HTERT RPE-1 (cell line): ENCODE data around the gene CCNYL1.
"Not testable (repeated sequence)": the region's sequence is repeated elsewhere in the genome, so short reads cannot be mapped to it uniquely, and the experiment has no call there.

Source experiments
- in situ Hi-C: fragments of 300-500 bp; cut with MboI; formaldehyde crosslinking; loops from 4 replicates; pipeline ENCODE4 v1.14.3; 2020; ENCODE audit warnings: low sequenced_read_pairs

Gene CCNYL1

DNA sequence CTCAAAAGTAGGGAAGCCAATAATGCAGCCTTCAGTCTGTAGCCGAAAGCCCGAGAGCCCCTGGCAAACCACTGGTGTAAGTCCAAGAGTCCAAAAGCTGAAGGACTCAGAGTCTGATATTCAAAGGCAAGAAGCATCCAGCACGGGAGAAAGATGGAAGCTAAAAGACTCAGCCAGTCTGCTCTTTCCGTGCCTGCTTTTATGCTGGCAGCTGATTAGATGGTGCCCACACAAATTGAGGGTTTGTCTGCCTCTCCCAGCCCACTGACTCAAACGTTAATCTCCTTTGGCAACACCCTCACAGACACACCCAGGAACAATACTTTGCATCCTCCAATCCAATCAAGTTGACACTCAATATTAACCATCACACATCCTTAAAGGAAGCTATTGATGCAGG is 14.5 kb upstream of the CCNYL1 start:
- in situ Hi-C loops, result not testable (repeated sequence)

DNA sequence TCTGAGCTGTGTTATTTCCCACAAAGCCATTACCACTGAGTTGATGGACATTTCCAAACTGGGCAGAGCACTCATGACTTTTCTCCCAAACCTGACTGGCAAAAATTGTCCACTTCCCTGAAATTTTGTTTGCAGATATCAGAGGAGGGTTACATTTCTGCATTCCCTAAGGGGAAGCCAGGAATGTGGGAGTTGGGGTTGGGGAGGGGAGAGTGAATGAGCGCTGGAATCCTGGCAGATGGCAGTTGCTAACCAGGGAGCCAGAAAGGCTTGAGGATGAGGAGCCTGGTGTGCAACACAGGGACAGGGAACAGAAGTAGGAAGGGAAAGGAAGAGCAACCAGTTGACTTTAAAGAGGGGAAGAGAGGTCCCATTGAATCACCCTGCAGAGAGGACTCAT is 14.0 kb upstream of the CCNYL1 start:
- in situ Hi-C loops, result no loop called here

DNA sequence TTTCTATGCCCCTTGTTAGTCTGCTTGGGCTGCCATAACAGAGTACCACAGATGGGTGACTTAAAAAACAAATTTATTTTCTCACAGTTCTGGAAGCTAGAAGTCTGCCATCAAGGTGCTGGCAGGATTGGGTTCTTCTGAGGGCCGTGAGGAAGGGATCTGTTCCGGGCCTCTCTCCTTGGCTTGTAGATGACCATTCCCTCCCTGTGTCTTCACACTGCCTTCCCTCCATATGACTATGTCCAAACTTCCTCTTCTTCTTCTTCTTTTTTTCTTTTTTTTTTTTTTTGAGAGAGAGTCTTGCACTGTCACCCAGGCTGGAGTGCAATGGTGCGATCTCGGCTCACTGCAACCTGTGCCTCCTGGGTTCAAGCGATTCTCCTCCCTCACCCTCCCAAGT is 13.1 kb upstream of the CCNYL1 start:
- in situ Hi-C loops, result no loop called here

DNA sequence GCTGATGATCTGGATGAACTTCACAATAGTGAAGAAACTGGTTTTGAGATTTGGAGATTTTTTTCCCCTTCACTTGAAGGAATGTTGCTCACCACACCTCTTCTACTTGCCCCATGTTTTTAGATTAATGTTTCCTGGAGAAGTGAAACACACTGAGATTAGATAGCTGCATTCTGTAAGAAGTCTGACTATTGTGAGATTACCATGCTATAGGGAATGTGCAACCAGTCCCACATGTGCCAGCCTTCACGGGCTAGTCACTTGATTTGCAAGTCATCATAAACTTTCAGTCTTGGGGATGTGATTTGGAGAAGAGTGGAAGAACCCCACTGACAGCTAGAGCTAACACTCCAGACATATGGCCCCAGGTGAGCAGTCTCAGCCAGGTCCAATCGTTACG is 7.4 kb upstream of the CCNYL1 start:
- in situ Hi-C loops, result no loop called here

DNA sequence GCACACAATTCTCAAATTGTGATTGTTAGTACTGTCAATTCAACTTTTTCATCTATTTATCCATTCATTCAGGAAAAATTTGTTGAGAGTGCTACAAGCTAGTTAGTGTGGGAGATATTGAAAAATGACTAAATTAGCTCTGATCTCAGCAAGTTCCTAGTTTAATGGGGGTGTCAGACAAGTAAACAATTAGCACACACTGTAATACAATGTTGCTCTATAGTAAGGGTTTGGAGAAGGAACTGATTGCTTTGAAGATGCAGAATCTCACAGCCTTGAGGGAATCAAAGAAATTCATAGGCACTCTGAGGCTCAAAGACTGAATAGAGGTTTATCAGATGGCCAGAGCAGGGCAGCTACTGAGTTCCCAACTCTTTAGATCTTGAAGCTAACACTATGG is 6.8 kb upstream of the CCNYL1 start:
- in situ Hi-C loops, result no loop called here

DNA sequence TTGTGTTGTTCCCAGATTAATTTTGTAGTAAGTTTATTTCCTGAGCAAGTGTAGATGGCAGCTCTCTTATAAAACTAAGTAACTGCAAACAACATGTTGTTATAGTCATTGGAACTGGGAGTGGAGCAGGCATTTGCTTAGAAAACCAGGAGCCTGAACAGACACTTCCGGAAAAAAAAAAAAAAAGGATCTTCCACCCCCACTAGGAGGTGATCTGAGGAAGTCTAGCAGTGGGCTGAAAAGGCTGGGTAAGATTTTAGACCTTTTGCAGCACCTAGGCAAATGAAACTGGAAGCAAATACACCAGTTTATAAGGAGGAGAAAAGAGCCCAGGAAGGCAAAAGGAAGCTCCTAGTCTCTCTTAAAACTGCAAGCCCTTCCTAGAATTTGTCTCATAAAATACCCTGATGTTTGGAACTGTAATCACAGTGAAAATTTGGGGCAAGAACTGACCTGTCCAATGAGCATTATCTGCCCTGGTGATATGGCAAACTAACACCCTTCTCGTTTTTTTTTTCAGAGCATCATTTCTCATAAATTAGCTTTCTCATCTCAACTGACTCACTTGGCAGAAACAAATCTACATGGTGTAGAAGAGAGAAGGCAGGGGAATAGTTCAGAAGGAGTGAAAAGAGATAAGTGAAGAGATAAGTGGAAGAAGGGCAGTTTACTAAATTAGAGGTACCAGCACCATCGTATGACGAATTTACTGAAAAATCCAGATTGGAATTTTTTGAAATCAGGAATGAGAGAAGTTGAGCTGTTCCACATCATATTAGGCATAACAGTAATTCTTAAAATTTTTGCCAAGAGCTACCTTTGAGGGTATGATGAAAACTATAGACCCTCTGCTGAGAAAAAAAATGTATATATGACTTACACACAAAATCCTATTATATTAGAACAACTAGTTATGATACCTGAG is 4.2 kb upstream of the CCNYL1 start:
- in situ Hi-C loops, result no loop called here

DNA sequence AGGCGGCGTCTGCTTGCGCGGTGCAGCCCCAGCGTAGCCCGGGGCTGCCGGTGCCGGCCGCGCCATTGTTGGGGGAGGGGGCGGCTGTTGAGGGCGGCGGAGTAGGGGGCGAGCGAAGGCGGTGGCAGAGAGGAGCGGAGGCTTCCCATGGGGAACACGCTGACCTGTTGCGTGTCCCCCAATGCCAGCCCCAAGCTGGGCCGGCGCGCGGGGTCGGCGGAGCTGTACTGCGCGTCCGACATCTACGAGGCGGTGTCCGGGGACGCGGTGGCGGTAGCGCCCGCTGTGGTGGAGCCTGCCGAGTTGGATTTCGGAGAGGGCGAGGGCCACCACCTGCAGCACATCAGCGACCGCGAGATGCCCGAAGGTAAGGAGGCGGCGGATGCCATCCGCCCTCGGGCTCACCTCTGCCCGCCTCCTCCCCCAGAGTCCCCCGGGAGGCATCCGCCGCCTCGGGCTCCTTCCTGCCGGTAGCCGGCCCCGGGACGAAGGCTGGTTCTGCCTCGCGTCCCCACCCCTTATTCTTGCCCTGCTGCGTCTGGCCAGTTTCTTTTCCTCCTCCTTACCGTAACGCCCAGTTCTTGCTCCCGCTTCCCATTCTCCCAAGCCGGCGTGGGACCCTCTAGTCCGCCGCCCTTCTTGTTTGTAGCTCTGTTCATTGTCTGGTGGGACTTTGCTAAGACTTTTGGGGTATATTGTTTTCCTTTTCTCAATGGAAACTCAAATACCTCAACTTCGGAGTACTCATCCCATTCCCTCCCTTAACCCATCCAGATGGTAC is 500 bp downstream of the CCNYL1 start:
- in situ Hi-C loops, result no loop called here

DNA sequence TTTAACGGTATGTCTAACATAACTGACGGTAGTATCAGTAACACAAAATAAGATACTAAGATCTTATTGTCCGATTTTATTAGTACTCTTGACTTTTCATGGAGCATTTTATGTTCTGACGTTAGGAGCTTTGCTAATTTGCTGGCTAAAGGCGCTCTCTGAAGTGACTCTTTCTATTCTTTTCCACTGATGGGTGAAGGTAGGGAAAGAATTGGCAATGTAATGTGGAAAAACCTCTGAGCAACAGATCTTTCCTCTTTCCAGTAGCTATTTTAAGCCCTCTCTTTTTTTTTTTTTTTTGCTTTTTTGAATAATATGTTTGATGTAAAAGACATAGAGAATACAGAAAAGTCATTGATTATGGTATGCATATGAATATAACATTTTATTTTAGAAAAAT is 4.6 kb downstream of the CCNYL1 start:
- in situ Hi-C loops, result no loop called here

DNA sequence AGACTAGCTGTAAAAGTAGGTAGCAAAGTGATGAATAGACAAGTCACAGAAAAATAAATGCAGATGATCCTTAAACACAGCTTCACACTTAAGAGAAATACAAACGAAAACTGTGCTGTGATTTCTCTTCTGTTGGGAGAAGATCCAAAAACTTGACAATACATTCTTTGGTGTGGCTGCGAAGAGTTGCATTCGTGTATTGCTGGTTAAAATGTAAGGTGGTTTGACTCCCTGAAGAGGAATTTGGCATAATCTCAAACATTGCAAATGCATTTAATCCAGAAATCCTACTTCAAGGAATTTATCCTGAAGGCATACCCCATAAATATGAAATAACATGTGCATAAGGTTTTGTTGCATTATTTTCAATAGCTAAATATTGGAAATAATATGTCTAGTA is 7.1 kb downstream of the CCNYL1 start:
- in situ Hi-C loops, result no loop called here

DNA sequence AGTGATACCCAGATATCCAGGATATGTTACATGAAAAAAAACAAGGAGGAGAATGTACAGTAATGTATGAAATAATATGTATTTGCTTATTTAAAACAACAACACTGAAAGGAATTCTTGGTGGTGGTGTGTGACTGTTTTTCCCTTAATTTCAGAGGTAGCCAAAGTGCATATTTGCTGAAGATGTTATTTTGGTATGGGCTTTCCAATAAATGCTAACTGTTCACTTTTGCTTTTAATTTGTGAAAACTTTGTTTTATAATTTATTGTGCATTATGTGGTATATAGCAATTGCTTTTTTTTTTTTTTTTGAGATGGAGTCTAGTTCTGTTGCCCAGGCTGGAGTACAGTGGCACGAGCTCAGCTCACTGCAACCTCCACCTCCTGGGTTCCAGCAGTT is 7.6 kb downstream of the CCNYL1 start:
- in situ Hi-C loops, result no loop called here

DNA sequence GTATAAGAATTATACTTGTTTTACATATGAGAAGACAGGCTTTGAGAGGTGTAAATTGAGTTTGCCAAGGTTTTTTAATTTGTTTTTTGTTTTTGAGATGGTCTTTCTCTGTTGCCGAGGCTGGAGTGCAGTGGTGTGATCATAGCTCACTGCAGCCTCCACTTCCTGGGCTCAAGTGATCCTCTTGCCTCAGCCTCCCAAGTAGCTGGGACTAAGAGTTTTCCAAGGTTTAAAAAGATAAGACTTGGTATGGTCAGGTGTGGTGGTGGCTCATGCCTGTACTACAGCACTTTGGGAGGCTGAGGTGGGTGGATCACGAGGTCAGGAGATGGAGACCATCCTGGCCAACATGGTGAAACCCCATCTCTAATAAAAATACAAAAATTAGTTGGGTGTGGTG is 8.2 kb downstream of the CCNYL1 start:
- in situ Hi-C loops, result not testable (repeated sequence)

DNA sequence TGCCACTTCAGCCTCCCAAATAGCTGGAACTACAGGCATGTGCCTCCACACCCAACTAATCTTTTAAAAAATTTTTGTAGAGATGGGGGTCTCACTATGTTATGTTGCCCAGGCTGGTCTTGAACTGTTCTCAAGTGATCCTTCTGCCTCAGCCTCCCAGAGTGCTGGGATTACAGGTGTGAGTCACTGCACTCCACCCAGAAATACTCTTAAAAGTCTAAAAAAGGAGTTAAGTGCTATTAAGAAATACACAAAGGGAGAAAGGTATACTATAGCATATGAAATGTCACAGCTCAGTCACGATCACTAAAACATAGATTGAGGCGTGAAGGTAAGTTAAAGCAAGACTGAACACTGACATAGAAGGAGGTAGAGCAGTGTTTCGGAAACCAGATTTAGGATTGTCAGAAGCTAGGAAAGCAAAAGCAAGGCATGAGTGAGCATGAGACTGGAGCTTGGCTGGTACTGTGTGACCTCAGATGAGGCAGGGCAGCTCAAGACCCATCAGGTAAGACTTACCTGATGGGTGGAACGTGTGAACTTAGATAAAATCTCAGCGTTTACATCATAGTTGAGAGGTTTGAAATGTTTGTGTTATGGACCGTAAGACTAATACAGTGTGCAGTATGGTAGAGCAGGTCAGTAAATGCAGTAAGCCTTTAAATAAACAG is 9.2 kb downstream of the CCNYL1 start:
- in situ Hi-C loops, result no loop called here

DNA sequence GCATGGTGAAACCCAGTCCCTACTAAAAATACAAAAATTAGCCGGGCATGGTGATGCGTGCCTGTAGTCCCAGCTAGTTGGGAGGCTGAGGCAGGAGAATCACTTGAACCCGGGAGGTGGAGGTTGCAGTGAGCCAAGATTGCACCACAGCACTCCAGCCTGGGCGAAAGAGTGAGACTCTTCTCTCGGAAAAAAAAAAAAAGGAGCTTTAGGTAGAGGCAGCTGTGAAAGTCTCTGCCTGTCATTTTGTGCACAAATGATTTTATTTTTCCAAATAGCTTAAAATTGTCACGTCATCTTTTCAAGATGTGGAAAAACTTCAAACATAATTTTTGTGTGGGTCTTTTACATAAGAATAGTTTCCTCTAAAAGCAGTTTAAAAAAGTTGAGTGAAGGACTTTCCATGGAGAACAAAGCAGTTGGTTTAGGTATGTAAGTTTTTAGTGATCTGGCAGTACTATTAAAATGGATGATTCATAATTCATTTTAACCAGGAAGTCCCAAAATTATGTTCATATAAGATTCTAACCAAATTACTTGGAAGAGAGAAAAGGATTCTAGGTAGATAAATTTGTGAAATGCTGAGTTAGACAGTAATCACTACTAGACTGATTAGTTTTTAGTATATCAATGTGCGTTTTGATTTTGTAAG is 11.5 kb downstream of the CCNYL1 start:
- in situ Hi-C loops, result no loop called here

DNA sequence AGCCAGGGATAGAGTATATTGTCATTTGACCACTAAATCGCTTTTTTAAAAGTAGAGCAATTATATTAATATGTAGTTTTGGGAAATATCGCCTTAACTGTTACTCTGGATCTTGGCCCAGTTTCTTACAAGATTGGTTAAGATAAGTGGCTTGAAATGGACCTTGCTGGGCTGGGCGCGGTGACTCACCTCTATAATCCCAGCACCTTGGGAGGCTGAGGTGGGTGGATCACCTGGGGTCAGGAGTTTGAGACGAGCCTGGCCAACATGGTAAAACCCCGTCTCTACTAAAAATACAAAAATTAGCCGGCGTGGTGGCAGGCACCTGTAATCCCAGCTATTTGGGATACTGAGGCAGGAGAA is 12.0 kb downstream of the CCNYL1 start:
- in situ Hi-C loops, result not testable (repeated sequence)

DNA sequence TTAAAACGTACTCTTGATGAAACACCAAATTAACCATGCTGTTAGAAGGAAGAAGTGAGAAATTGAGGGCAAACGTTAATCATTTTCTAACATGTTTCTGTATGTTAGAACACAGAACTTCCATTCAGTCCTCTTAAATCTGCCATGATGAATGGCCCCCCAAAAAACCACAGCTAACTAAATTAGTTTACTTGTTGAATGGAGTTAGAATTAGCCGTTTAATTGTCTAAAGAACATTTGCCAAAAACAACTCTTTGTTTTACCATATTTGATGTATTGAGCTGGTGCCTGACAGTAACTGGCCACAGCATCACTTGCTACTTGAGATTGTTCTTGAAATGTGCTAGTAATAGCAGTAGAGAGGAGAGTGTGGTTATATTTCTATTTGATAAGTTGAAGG is 12.7 kb downstream of the CCNYL1 start:
- in situ Hi-C loops, result no loop called here

DNA sequence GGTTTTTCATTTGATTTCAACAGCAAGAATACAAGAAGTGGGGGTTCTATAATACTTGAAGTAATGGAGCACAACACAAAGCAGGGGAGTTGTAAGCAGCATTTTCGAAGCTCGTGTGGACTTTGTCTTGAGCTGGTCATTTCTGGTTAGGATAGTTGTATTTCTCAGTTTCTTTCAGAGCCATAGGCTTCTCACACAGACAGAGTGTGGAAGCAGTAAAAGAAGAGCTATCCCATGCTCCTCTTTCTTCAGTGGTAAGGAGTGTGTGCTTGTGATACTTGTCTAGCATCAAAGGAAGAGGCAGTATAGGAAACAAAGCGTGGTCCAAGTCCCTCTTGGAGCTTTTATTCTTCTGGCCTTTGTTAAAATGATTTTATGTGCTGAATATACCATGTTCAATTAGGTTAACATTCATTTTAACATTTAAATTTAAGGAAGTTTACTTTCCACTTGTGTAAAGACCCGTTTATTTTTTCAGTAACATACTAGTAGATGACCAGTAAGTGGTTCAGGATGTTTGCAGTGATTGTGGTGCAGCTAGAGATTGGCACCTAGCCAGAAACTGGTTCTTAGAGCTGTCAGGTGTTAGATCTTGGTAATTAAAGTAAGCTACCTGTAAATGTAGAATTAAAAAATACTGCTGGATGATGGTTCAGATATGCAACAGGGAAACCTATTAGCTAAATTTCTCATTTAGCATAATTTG is 14.6 kb downstream of the CCNYL1 start:
- in situ Hi-C loops, result no loop called here

DNA sequence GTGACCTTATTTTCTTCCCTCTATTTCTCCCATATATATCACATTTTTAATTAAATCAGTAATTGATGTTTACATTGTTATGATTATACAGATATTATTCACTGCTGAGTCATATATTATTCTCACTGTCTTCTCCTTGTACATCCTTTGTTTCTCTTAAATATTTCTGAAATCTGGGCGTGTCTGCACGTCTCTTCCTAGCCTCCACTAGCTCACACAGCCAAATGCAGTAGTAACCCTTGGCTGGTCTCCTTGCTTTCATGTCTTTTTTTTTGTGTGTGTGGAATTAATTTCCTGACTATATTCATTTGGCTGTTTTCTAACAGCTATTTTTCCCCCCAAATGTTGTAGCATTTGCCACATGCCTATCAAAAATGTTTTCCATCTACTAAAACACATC is 15.8 kb downstream of the CCNYL1 start:
- in situ Hi-C loops, result no loop called here

DNA sequence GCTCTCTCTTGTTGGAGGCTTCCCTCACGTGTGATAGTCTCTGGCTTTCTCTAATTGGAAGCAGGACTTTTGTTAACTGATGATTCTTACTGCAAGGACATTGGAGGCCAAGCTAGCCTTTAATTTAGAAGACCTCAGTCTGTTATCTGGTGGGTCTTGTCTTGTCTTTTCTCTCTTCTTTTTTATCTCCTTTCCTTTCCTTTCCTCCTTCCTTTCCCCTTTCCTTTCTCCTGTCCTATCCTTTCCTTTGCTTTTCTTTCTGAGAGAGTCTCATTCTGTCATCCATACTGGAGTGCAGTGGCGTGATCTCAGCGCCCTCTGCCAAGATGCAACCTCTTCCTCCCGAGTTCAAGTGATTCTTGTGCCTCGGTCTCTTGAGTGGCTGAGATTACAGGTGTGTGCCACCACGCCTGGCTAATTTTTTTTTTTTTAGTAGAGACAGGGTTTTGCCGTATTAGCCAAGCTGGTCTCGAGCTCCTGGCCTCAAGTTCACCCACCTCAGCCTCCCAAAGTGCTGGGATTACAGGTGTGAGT is 18.1 kb downstream of the CCNYL1 start:
- in situ Hi-C loops, result no loop called here

DNA sequence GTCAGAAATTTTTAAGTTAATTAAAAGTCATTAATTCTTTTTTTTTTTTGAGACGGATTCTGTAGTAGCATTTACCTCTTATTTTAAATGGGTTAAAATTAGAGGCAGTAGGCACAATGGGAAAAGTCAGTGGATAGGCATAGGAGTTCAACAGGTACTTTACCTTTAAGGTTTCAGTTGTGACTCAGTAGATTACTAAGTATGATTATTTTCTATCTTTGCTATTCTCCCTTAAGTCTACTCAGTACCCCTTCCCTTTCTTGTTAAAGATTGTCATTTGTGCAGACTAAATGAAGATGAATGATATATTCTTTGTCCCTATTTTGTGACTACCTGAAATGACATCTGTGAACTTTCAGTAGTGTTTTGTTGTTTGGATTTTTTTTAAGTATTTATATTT is 19.7 kb downstream of the CCNYL1 start:
- in situ Hi-C loops, result no loop called here

DNA sequence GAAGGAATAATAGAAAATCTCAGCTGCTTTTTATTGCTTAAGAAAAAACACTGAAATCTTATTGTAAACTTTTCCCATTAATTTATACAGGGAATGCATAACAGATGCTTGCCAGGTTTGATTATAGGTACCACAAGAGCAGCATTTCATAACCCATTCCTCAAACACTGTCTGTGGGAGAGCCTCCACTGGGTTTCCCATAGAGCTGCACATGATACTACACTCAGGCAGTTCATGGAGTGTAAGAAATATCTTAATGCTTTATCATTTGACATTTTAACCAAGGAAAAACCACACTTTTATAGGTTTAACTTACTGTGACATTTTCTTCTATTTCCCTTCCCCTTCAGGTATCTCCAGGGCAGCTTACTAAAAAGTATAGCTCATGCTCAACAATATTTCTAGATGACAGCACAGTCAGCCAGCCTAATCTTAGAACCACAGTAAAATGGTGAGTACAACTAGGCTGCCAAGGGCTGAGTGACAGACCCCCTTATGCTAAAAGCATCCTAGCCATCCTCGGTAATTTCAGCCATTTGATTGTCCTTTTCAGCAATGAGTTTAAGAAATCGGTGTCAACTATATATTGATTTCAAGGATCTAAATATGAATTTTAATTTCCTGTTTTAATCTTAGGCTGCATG is 22.3 kb downstream of the CCNYL1 start:
- in situ Hi-C loops, result no loop called here
